ENCODE data around the gene SPATA2L.

SPATA2L gene

DNA sequence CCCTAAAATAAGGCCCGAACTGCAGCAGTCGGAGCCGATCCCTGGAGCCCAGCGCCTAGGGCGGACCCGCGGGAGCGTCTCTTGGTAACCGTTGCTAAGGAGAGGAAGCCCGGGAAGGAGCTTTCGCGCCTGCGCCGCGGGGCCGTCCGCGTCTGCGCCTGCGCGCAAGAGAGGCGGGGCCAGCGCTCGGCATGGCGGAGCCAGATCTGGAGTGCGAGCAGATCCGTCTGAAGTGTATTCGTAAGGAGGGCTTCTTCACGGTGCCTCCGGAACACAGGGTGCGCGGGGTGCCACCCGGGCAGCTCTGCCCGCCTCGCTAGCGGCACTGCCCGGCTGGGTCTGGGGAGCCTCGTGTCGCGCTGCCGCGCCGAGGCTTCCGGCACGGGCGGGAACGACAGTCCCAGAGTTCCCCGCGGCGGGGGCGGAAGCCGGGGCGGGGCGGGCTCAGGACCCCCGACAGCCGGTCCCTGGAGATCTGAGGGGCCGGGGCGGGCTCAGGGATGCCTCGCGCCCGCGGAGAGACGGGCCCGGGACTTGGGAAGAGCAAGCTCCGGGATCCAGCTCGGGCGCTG, 14.9 kb downstream of the SPATA2L start, which contains the start of gene CDK10:
CDK10 (plus strand) TSS at position 170 of the 572 bp plus-strand sequence; CDS start at position 192, 22 bp downstream.
- peak within 1 kb of the TSS; percentile 66 for H3K4me3 ChIP-seq (replicated peaks; ENCODE audit: insufficient read depth, low read length)
- H3K27ac ChIP-seq (replicated peaks): peak within 1 kb of the TSS; percentile 80
- no peaks in the 10 kb centered on the region for H3K27me3 ChIP-seq (ENCODE audit: insufficient read depth, poor library complexity, severe bottlenecking)
- TF ChIP-seq SPI1 (IDR thresholded peaks at IDR 0.05; ENCODE audit: borderline replicate concordance, low read depth) (no peak), POLR2AphosphoS5 (IDR thresholded peaks at IDR 0.05; ENCODE audit: low read depth) (peak; percentile 42; the same call in 1 of the 2 replicates), GABPA (IDR thresholded peaks at IDR 0.05; ENCODE audit: low read depth) (no peak)
- TF ChIP-seq, protein P1, sequence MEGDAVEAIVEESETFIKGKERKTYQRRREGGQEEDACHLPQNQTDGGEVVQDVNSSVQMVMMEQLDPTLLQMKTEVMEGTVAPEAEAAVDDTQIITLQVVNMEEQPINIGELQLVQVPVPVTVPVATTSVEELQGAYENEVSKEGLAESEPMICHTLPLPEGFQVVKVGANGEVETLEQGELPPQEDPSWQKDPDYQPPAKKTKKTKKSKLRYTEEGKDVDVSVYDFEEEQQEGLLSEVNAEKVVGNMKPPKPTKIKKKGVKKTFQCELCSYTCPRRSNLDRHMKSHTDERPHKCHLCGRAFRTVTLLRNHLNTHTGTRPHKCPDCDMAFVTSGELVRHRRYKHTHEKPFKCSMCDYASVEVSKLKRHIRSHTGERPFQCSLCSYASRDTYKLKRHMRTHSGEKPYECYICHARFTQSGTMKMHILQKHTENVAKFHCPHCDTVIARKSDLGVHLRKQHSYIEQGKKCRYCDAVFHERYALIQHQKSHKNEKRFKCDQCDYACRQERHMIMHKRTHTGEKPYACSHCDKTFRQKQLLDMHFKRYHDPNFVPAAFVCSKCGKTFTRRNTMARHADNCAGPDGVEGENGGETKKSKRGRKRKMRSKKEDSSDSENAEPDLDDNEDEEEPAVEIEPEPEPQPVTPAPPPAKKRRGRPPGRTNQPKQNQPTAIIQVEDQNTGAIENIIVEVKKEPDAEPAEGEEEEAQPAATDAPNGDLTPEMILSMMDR (IDR thresholded peaks at IDR 0.05; ENCODE audit: insufficient read depth, low read length): no peak
- TF ChIP-seq, protein P2, sequence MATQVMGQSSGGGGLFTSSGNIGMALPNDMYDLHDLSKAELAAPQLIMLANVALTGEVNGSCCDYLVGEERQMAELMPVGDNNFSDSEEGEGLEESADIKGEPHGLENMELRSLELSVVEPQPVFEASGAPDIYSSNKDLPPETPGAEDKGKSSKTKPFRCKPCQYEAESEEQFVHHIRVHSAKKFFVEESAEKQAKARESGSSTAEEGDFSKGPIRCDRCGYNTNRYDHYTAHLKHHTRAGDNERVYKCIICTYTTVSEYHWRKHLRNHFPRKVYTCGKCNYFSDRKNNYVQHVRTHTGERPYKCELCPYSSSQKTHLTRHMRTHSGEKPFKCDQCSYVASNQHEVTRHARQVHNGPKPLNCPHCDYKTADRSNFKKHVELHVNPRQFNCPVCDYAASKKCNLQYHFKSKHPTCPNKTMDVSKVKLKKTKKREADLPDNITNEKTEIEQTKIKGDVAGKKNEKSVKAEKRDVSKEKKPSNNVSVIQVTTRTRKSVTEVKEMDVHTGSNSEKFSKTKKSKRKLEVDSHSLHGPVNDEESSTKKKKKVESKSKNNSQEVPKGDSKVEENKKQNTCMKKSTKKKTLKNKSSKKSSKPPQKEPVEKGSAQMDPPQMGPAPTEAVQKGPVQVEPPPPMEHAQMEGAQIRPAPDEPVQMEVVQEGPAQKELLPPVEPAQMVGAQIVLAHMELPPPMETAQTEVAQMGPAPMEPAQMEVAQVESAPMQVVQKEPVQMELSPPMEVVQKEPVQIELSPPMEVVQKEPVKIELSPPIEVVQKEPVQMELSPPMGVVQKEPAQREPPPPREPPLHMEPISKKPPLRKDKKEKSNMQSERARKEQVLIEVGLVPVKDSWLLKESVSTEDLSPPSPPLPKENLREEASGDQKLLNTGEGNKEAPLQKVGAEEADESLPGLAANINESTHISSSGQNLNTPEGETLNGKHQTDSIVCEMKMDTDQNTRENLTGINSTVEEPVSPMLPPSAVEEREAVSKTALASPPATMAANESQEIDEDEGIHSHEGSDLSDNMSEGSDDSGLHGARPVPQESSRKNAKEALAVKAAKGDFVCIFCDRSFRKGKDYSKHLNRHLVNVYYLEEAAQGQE (IDR thresholded peaks at IDR 0.05; ENCODE audit: insufficient replicate concordance, low read depth): no peak
- peak; percentile 48 to 73 for DNase-seq (ENCODE audit: low read depth in 1 of 2, low spot score in 1 of 2)

GRCh38 chr16:89685916-89686315, 15.6 kb downstream of the SPATA2L start:
- DNase-seq (ENCODE audit: low read depth in 1 of 2, low spot score in 1 of 2): no peak
- no peaks in the 10 kb centered on the region for H3K27me3 ChIP-seq (ENCODE audit: insufficient read depth, poor library complexity, severe bottlenecking)
- TF ChIP-seq, protein P2 (IDR thresholded peaks at IDR 0.05; ENCODE audit: insufficient replicate concordance, low read depth): no peak
- no peak for TF ChIP-seq POLR2AphosphoS5 (IDR thresholded peaks at IDR 0.05; ENCODE audit: low read depth)
- TF ChIP-seq GABPA (IDR thresholded peaks at IDR 0.05; ENCODE audit: low read depth): no peak
- no peak for TF ChIP-seq SPI1 (IDR thresholded peaks at IDR 0.05; ENCODE audit: borderline replicate concordance, low read depth)
- TF ChIP-seq, protein P1 (IDR thresholded peaks at IDR 0.05; ENCODE audit: insufficient read depth, low read length): no peak
- no peak overlapping the region for H3K4me3 ChIP-seq (replicated peaks; ENCODE audit: insufficient read depth, low read length)
- H3K27ac ChIP-seq (replicated peaks): no peak overlapping the region

GRCh38 chr16:89678258-89678657, 23.2 kb downstream of the SPATA2L start:
- DNase-seq (ENCODE audit: low read depth in 1 of 2, low spot score in 1 of 2): no peak
- H3K27me3 ChIP-seq (ENCODE audit: insufficient read depth, poor library complexity, severe bottlenecking): no peaks in the 10 kb centered on the region
- no peak overlapping the region for H3K27ac ChIP-seq (replicated peaks)
- TF ChIP-seq, protein P2 (IDR thresholded peaks at IDR 0.05; ENCODE audit: insufficient replicate concordance, low read depth): no peak
- TF ChIP-seq, protein P1 (IDR thresholded peaks at IDR 0.05; ENCODE audit: insufficient read depth, low read length): no peak
- no peak overlapping the region for H3K4me3 ChIP-seq (replicated peaks; ENCODE audit: insufficient read depth, low read length)

Measured in HL-60 (cell line).